K562 (cell line): ENCODE results near the gene KRTAP1-4. TPM values are rescaled to one million over a fixed set of nuclear protein-coding genes. Genes with fewer than 3 reads are reported as not detected.

Experiments used
- FOXP1 ChIP-seq: sonication (generic); formaldehyde crosslinking; IDR thresholded peaks from 2 replicates; pipeline ENCODE4 v1.8.0; 2022; ENCODE audit warnings: mild to moderate bottlenecking, missing genetic modification reagents
- IRF9 ChIP-seq: fragments of 450-650 bp; IDR thresholded peaks from 2 replicates; pipeline ENCODE4 v1.6.1; 2016; ENCODE audit warnings: missing biosample characterization, missing genetic modification characterization
- MGA ChIP-seq: fragments of 450-650 bp; IDR thresholded peaks from 2 replicates; pipeline ENCODE4 v1.6.1; 2016; ENCODE audit warnings: mild to moderate bottlenecking, moderate library complexity
- NFRKB ChIP-seq: fragments of 450-650 bp; IDR thresholded peaks from 2 replicates; pipeline ENCODE4 v1.6.1; 2016; ENCODE audit warnings: low read depth
- RBFOX2 ChIP-seq: fragments of 200-400 bp; formaldehyde crosslinking; IDR thresholded peaks from 2 replicates; pipeline ENCODE4 v1.6.1; 2017; ENCODE audit warnings: low read depth, mild to moderate bottlenecking, low read length, moderate library complexity
- SMAD3 ChIP-seq: fragments of 450-650 bp; formaldehyde crosslinking; conservative IDR thresholded peaks from 2 replicates; pipeline ENCODE4 v1.4.0; 2020; ENCODE audit warnings: mild to moderate bottlenecking
- SRSF7 ChIP-seq: fragments of 200-400 bp; formaldehyde crosslinking; optimal IDR thresholded peaks from 2 replicates; pipeline ENCODE3; 2017; ENCODE audit warnings: mild to moderate bottlenecking, low read depth, low read length
- ZNF316 ChIP-seq: fragments of 450-650 bp; IDR thresholded peaks from 2 replicates; pipeline ENCODE4 v1.6.1; 2016
- ZNF395 ChIP-seq: fragments of 200-800 bp; sonication (Bioruptor generic); IDR thresholded peaks from 2 replicates; pipeline ENCODE4 v1.6.1; 2017; ENCODE audit warnings: missing genetic modification characterization, missing compliant biosample characterization
- ZNF740 ChIP-seq, 3 experiments: fragments of 200-800 bp in 1 of 3; sonication (Bioruptor generic) in 1 of 3; sonication (generic) in 1 of 3; formaldehyde crosslinking in 1 of 3; IDR thresholded peaks; 2 replicates each; pipeline versions ENCODE4 v1.6.1 to v1.8.0; 2016 to 2022; ENCODE audit warnings: mild to moderate bottlenecking in 2 of 3, missing compliant biosample characterization in 2 of 3, missing genetic modification characterization in 2 of 3, missing genetic modification reagents in 1 of 3
- ZSCAN32 ChIP-seq: fragments of 450-650 bp; formaldehyde crosslinking; IDR thresholded peaks from 2 replicates; pipeline ENCODE4 v1.4.0; 2020; ENCODE audit warnings: mild to moderate bottlenecking, moderate library complexity
- polyA plus RNA-seq, 8 experiments: library from polyadenylated mRNA; depleted of rRNA in 4 of 8; stranded (reverse) in 5 of 8; unstranded in 3 of 8; fragments of >200 nt; fragmentation: Nextera tagmentation in 2 of 8; fragmentation: Illumina TruSeq in 1 of 8; extraction: Ambion mirVana in 2 of 8; extraction: Trizol in 1 of 8; gene quantifications; 2 replicates each; pipeline versions ENCODE4 v1.2.1 to v1.2.3, GENCODE V29; 2011 to 2014; ENCODE audit warnings: inconsistent platforms in 1 of 8, missing spikeins in 1 of 8
- total RNA-seq, 7 experiments: library from RNA; depleted of rRNA in 6 of 7; stranded (reverse); fragments of >200 nt in 6 of 7; fragmentation: Illumina TruSeq in 2 of 7; extraction: Trizol in 2 of 7; gene quantifications; 2 replicates each; pipeline versions ENCODE4 v1.2.1 to v1.2.3, GENCODE V29; 2011 to 2021; ENCODE audit warnings: low replicate concordance in 1 of 7

KRTAP1-4 gene
- total and polyA plus RNA-seq, 9 of the 15 experiments (the other 6 are each of a cell fraction or from before 2014, with no cell fraction given), result not detected

GRCh38 chr17:41065829-41066624 is 36.0 kb upstream of the KRTAP1-4 start, which contains the start of gene KRTAP2-4 (continued):
- TF ChIP-seq MGA (peak; percentile 95), IRF9 (tag) (peak; percentile 75), SRSF7 (no peak), ZNF395 (CRISPR knock-in tag) (peak; percentile 3; the same call in 1 of the 2 replicates), NFRKB (no peak), ZNF740 (CRISPR knock-in tag; IDR thresholded peaks at IDR 0.05) (no peak), ZNF740 (tag; IDR thresholded peaks at IDR 0.05) (no peak), ZNF316 (peak; percentile 36; the same call in 1 of the 2 replicates), FOXP1 (CRISPR knock-in tag) (no peak), ZSCAN32 (peak; percentile 93), RBFOX2 (no peak), SMAD3 (CRISPR knock-in tag) (no peak)
